ENCODE results near the gene RB1. TPM values are rescaled to one million over a fixed set of nuclear protein-coding genes. Genes with fewer than 3 reads are reported as not detected.

Gene RB1
- total RNA-seq, 1 donor from 2014 or later, result 23.8 TPM

- H3K27ac ChIP-seq (replicated peaks), result peak overlapping the region; percentile 76
- no peaks in the 10 kb centered on the region for H3K9me3 ChIP-seq (replicated peaks)
- H3K4me3 ChIP-seq, result peak overlapping the region; percentile 22
- H3K36me3 ChIP-seq, result no peaks in the 10 kb centered on the region
- no peak for DNase-seq
- H3K4me1 ChIP-seq, result peaks cover 40% of the 10 kb centered on the region
- intact Hi-C loops (cut with micrococcal nuclease), result no loop called here
- TF ChIP-seq CTCF (IDR thresholded peaks at IDR 0.05; ENCODE audit: borderline replicate concordance), result no peak
- H3K27me3 ChIP-seq (ENCODE audit: low read depth), result no peaks in the 10 kb centered on the region
Observed at GRCh38 chr13:48436661-48437288, 133.2 kb downstream of the RB1 start.

- intact Hi-C loops (cut with micrococcal nuclease), result no loop called here
- Histone ChIP-seq H3K4me3 (peak overlapping the region; percentile 22), H3K4me1 (peaks cover 34% of the 10 kb centered on the region)
Observed at GRCh38 chr13:48437371-48437770, 133.8 kb downstream of the RB1 start.

GRCh38 chr13:48443442-48444208, 140.1 kb downstream of the RB1 start:
- no peak for TF ChIP-seq CTCF (IDR thresholded peaks at IDR 0.05; ENCODE audit: borderline replicate concordance)
- Histone ChIP-seq H3K4me3 (no peak overlapping the region), H3K4me1 (peaks cover 6% of the 10 kb centered on the region), H3K9me3 (replicated peaks) (no peaks in the 10 kb centered on the region), H3K36me3 (no peaks in the 10 kb centered on the region), H3K27me3 (ENCODE audit: low read depth) (no peaks in the 10 kb centered on the region), H3K27ac (replicated peaks) (no peak overlapping the region)
- intact Hi-C loops (cut with micrococcal nuclease), result no loop called here
- no peak for DNase-seq

More at GRCh38 chr13:48437371-48437770, 133.8 kb downstream of the RB1 start:
- Histone ChIP-seq H3K36me3 (no peaks in the 10 kb centered on the region), H3K27ac (replicated peaks) (peak overlapping the region; percentile 76), H3K27me3 (ENCODE audit: low read depth) (no peaks in the 10 kb centered on the region), H3K9me3 (replicated peaks) (no peaks in the 10 kb centered on the region)
- no peak for TF ChIP-seq CTCF (IDR thresholded peaks at IDR 0.05; ENCODE audit: borderline replicate concordance)
- DNase-seq, result peak; percentile 76

- no peak for DNase-seq
- Histone ChIP-seq H3K36me3 (no peaks in the 10 kb centered on the region), H3K4me3 (no peak overlapping the region), H3K4me1 (peaks cover 6% of the 10 kb centered on the region), H3K9me3 (replicated peaks) (peaks cover 16% of the 10 kb centered on the region), H3K27ac (replicated peaks) (peak overlapping the region; percentile 27), H3K27me3 (ENCODE audit: low read depth) (no peaks in the 10 kb centered on the region)
- no peak for TF ChIP-seq CTCF (IDR thresholded peaks at IDR 0.05; ENCODE audit: borderline replicate concordance)
- intact Hi-C loops (cut with micrococcal nuclease), result no loop called here
Observed at GRCh38 chr13:48446464-48446863, 142.9 kb downstream of the RB1 start.

- Histone ChIP-seq H3K9me3 (replicated peaks) (peaks cover 20% of the 10 kb centered on the region), H3K4me3 (peak overlapping the region; percentile 17), H3K4me1 (peaks cover 6% of the 10 kb centered on the region), H3K27me3 (ENCODE audit: low read depth) (no peaks in the 10 kb centered on the region), H3K27ac (replicated peaks) (peak overlapping the region; percentile 24), H3K36me3 (peaks cover 6% of the 10 kb centered on the region)
- DNase-seq, result no peak
- no peak for TF ChIP-seq CTCF (IDR thresholded peaks at IDR 0.05; ENCODE audit: borderline replicate concordance)
- intact Hi-C loops (cut with micrococcal nuclease), result no loop called here
Observed at GRCh38 chr13:48448285-48448958, 144.9 kb downstream of the RB1 start.

Measured in left ventricle myocardium inferior (tissue), 1 donor.